Hair follicular keratinocyte (primary cell): ENCODE data around the gene GLDN. TPM values are rescaled to one million over a fixed set of nuclear protein-coding genes. Genes with fewer than 3 reads are reported as not detected.

Source experiments
- total RNA-seq: library from RNA; depleted of rRNA; stranded (reverse); fragments of >200 nt; gene quantifications from 2 replicates; pipeline ENCODE4 v1.2.3, GENCODE V29; 2015

The GLDN gene
- not detected in 2 replicates for total RNA-seq

DNA sequence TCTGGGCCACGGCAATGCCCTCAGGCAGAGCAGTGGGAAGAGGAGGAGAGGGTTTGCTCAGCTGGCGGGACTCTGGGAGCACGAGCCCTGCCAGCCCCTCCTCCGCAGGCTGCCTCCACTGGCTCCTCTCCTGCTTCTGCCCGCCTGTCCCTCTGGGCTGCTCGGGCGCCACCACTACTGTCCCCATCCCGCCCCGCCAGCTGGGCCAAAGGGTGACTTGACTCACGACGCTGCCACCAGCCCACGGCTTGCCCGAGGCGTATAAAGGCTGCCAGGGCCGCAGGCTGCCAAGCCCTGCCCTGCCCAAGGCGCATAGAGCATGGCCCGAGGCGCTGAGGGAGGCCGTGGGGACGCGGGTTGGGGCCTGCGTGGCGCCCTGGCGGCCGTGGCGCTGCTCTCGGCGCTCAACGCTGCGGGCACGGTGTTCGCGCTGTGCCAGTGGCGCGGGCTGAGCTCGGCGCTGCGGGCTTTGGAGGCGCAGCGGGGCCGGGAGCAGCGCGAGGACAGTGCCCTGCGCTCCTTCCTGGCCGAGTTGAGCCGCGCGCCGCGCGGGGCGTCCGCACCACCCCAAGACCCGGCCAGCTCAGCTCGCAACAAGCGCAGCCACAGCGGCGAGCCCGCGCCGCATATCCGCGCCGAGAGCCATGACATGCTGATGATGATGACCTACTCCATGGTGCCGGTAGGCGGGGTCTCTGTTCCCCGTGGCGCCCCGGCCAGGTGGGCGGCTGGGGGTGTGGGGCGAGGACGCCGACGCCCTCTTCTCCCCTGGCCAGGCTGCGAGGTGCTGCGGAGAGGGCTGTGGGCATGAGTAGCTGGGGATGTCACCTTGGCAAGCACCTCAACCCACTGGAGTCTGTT, at the start of gene GLDN:
Gene GLDN (plus strand): TSS at position 290 of the 861 bp plus-strand sequence. CDS start 30 bp downstream, at position 320.

DNA sequence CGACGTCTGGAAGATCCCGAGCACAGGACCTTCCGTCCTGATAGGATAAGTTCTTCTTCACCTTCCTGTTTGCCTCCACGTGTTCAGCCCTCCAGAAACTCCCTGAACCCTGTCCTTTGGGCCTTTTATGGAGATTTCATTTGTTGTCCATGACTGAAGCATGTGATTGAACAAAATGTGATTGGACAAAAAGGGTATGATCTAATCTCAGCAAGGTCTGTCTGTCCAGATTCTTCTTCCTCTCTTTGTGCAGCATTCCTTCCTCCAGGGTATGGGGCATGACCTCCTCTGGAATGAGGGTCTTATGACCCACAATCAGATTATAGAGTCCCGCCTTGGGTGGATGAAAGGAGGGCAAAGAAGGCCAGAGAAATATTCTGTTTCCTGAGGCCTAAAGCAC, 3.0 kb upstream of the GLDN start, which contains the start of gene CYP19A1:
Gene CYP19A1 (minus strand): TSS at position 101 of the 400 bp plus-strand sequence. CDS start 95,684 bp downstream, outside the sequence.

Other genes with a start within 250 kb of the GLDN start
- gene TNFAIP8L3, start 246.7 kb upstream of the GLDN start, total RNA-seq, result 1.1 and 1.3 TPM in 2 replicates
- not detected in 2 replicates for gene CYP19A1, start 3.1 kb upstream of the GLDN start, total RNA-seq